Thyroid gland (tissue), 4 donors: ENCODE data around the gene RNF123. TPM values are rescaled to one million over a fixed set of nuclear protein-coding genes. Genes with fewer than 3 reads are reported as not detected.

Experiments used
- DNase-seq, 2 donors: peaks; one replicate each; pipeline ENCODE4 v3.0.0-alpha.2; 2019
- H3K27ac ChIP-seq, 3 donors: fragments of 200-600 bp; sonication (generic); 1 replicate in 2 of 3; 2 replicates in 1 of 3; pipeline ENCODE4 v1.5.1; 2016 to 2019; ENCODE audit warnings: mild to moderate bottlenecking in 1 of 3, moderate library complexity in 1 of 3
- H3K27me3 ChIP-seq: fragments of 200-600 bp; sonication (generic); one replicate; pipeline ENCODE4 v1.5.1; 2019
- H3K36me3 ChIP-seq, 2 donors: fragments of 200-600 bp; sonication (generic); one replicate each; pipeline ENCODE4 v1.5.1; 2016 to 2019
- H3K4me1 ChIP-seq, 2 donors: fragments of 200-600 bp; sonication (generic); one replicate each; pipeline ENCODE4 v1.5.1; 2017 to 2019
- H3K4me3 ChIP-seq, 3 donors: fragments of 200-600 bp; sonication (generic); replicated peaks in 1 of 3; 1 replicate in 2 of 3; 2 replicates in 1 of 3; pipeline ENCODE4 v1.5.1; 2016; ENCODE audit warnings: mild to moderate bottlenecking in 1 of 3
- H3K9me3 ChIP-seq: fragments of 200-600 bp; sonication (generic); one replicate; pipeline ENCODE4 v1.5.1; 2017
- CTCF ChIP-seq, 6 experiments: fragments of 200-600 bp in 3 of 6; fragments of 450-650 bp in 3 of 6; sonication (generic) in 3 of 6; IDR thresholded peaks; one replicate each; pipeline ENCODE4 v1.5.1; 2016 to 2019; ENCODE audit warnings: antibody characterized with exemption in 6 of 6, mild to moderate bottlenecking in 2 of 6, inconsistent platforms in 1 of 6, moderate library complexity in 1 of 6
- POLR2A ChIP-seq, 2 donors: fragments of 450-650 bp; IDR thresholded peaks; one replicate each; pipeline ENCODE4 v1.6.1; 2017; ENCODE audit warnings: antibody characterized with exemption in 2 of 2, mild to moderate bottlenecking in 2 of 2, moderate library complexity in 1 of 2
- WGBS, 2 donors: methylation state at CpG; one replicate each; pipeline ENCODE4 v1.1.5; 2017; 5-methylcytosine and 5-hydroxymethylcytosine counted together
- intact Hi-C: fragments of 100-400 bp; cut with DNase I; formaldehyde crosslinking; loops from one replicate; pipeline ENCODE4 v1.15.1; 2023
- total RNA-seq, 4 donors: library from RNA; depleted of rRNA; stranded (reverse); fragments of >200 nt; gene quantifications; one replicate each; pipeline ENCODE4 v1.2.3, GENCODE V29; 2016

The RNF123 gene
- total RNA-seq, 4 donors from 2014 or later, result 25.9 to 36.8 (median 33.5) TPM

GRCh38 chr3:49657208-49657915, 32.0 kb upstream of the RNF123 start:
- no peak for DNase-seq
- WGBS, 2 donors, result 88 to 90% methylated on average over 31 to 34 of the region's 36 CpGs

GRCh38 chr3:49658711-49659110, 30.6 kb upstream of the RNF123 start:
- H3K36me3 ChIP-seq, result no peaks in the 10 kb centered on the region
- intact Hi-C loops, result no loop called here
- TF ChIP-seq CTCF (IDR thresholded peaks at IDR 0.05) (no peak), POLR2A (IDR thresholded peaks at IDR 0.05) (no peak)
- no peak overlapping the region for H3K4me3 ChIP-seq
- WGBS, 2 donors, result 77 to 79% methylated on average over 2 of the region's 2 CpGs
- no peak for DNase-seq
- peaks cover 0 to 3% of the 10 kb centered on the region in 2 donors for H3K4me1 ChIP-seq
- no peaks in the 10 kb centered on the region for H3K27me3 ChIP-seq
- H3K9me3 ChIP-seq, result no peaks in the 10 kb centered on the region
- no peak overlapping the region for H3K27ac ChIP-seq

More at GRCh38 chr3:49657208-49657915, 32.0 kb upstream of the RNF123 start:
- H3K27me3 ChIP-seq, result no peaks in the 10 kb centered on the region
- H3K4me1 ChIP-seq, result peaks cover 0 to 3% of the 10 kb centered on the region in 2 donors
- H3K4me3 ChIP-seq, result no peak overlapping the region
- H3K9me3 ChIP-seq, result no peaks in the 10 kb centered on the region
- TF ChIP-seq CTCF (IDR thresholded peaks at IDR 0.05) (no peak), POLR2A (IDR thresholded peaks at IDR 0.05) (no peak)
- no peaks in the 10 kb centered on the region for H3K36me3 ChIP-seq
- intact Hi-C loops, result no loop called here
- H3K27ac ChIP-seq, result no peak overlapping the region

- TF ChIP-seq POLR2A (IDR thresholded peaks at IDR 0.05), result no peak
- no peak for TF ChIP-seq CTCF (IDR thresholded peaks at IDR 0.05)
- Histone ChIP-seq H3K27me3 (no peaks in the 10 kb centered on the region), H3K27ac (no peak overlapping the region), H3K4me1 (peaks cover 0 to 3% of the 10 kb centered on the region in 2 donors), H3K9me3 (no peaks in the 10 kb centered on the region), H3K36me3 (no peaks in the 10 kb centered on the region), H3K4me3 (no peak overlapping the region)
- intact Hi-C loops, result loop anchor here (10.0 kb wide), 1 partner anchor 195 kb away; no protein-coding TSS in a partner anchor
- no peak for DNase-seq
- 71 to 89% methylated on average over 3 to 4 of the region's 4 CpGs for WGBS, 2 donors
These were observed 29.6 kb upstream of the RNF123 start for GRCh38 chr3:49659756-49660155.

- Histone ChIP-seq H3K4me1 (no peaks in the 10 kb centered on the region), H3K27ac (no peak overlapping the region), H3K4me3 (no peak overlapping the region), H3K9me3 (no peaks in the 10 kb centered on the region), H3K36me3 (no peaks in the 10 kb centered on the region), H3K27me3 (no peaks in the 10 kb centered on the region)
- no peak for DNase-seq
- WGBS, 2 donors, result 89 to 92% methylated on average over 2 to 9 of the region's 14 CpGs
- no peak for TF ChIP-seq CTCF (IDR thresholded peaks at IDR 0.05)
- TF ChIP-seq POLR2A (IDR thresholded peaks at IDR 0.05), result no peak
- intact Hi-C loops, result loop anchor here (10.0 kb wide), 1 partner anchor 196 kb away; no protein-coding TSS in a partner anchor
These were observed 28.1 kb upstream of the RNF123 start for GRCh38 chr3:49661281-49661680.

GRCh38 chr3:49662021-49662420, 27.3 kb upstream of the RNF123 start:
- no peak overlapping the region for H3K27ac ChIP-seq
- DNase-seq, result no peak
- no peaks in the 10 kb centered on the region for H3K4me1 ChIP-seq
- no peaks in the 10 kb centered on the region for H3K9me3 ChIP-seq
- no peak overlapping the region for H3K4me3 ChIP-seq
- H3K27me3 ChIP-seq, result no peaks in the 10 kb centered on the region
- H3K36me3 ChIP-seq, result no peaks in the 10 kb centered on the region
- intact Hi-C loops, result loop anchor here (10.0 kb wide), 1 partner anchor 197 kb away; no protein-coding TSS in a partner anchor
- 86 to 89% methylated on average over 17 to 22 of the region's 22 CpGs for WGBS, 2 donors
- TF ChIP-seq POLR2A (IDR thresholded peaks at IDR 0.05) (no peak), CTCF (IDR thresholded peaks at IDR 0.05) (no peak)
